ACC112 (cell line): ENCODE data around the gene BCAP31.
A peak's percentile ranks its signal among the peaks of the same experiment; 100 is the strongest.

ENCODE experiments used
- H2AFZ ChIP-seq: fragments of 200-600 bp; sonication (generic); one replicate; pipeline ENCODE4 v1.6.0; 2017; ENCODE audit warnings: antibody characterized with exemption, low read length; ENCODE audit not compliant: unreplicated experiment
- H3K27ac ChIP-seq: fragments of 200-600 bp; sonication (generic); 2 replicates; pipeline ENCODE4 v1.5.1; 2014; ENCODE audit warnings: low read depth, mild to moderate bottlenecking, antibody characterized with exemption, low read length, moderate library complexity
- H3K27me3 ChIP-seq: fragments of 200-600 bp; sonication (generic); 2 replicates; pipeline ENCODE4 v1.6.1; 2014; ENCODE audit warnings: mild to moderate bottlenecking, antibody characterized with exemption, low read length, moderate library complexity, mixed read lengths; ENCODE audit not compliant: insufficient read depth
- H3K36me3 ChIP-seq: fragments of 200-600 bp; sonication (generic); 2 replicates; pipeline ENCODE4 v1.6.1; 2016; ENCODE audit warnings: mild to moderate bottlenecking, antibody characterized with exemption, low read length, moderate library complexity, mixed read lengths; ENCODE audit not compliant: insufficient read depth
- H3K4me1 ChIP-seq: fragments of 200-600 bp; sonication (generic); one replicate; pipeline ENCODE4 v1.6.1; 2016; ENCODE audit warnings: low read length, mixed read lengths; ENCODE audit not compliant: insufficient read depth, unreplicated experiment, control insufficient read depth
- H3K4me3 ChIP-seq: fragments of 200-600 bp; sonication (generic); 2 replicates; pipeline ENCODE4 v1.5.1; 2014; ENCODE audit warnings: mild to moderate bottlenecking, low read depth, low read length
- H3K79me2 ChIP-seq: fragments of 200-600 bp; sonication (generic); one replicate; pipeline ENCODE4 v1.6.0; 2016; ENCODE audit warnings: low read length; ENCODE audit not compliant: control insufficient read depth, unreplicated experiment, insufficient read depth

BCAP31 gene

GRCh38 chrX:153767674-153768055, 43.5 kb upstream of the BCAP31 start:
- peaks cover 4% of the 10 kb centered on the region for H3K79me2 ChIP-seq
- no peaks in the 10 kb centered on the region for H3K36me3 ChIP-seq
- H2AFZ ChIP-seq: no peak overlapping the region
- H3K4me3 ChIP-seq: no peak overlapping the region
- H3K27ac ChIP-seq: no peak overlapping the region
- no peaks in the 10 kb centered on the region for H3K27me3 ChIP-seq
- H3K4me1 ChIP-seq: no peaks in the 10 kb centered on the region

GRCh38 chrX:153766871-153767673, 42.9 kb upstream of the BCAP31 start:
- Histone ChIP-seq H3K4me3 (no peak overlapping the region), H2AFZ (no peak overlapping the region), H3K4me1 (no peaks in the 10 kb centered on the region), H3K27ac (no peak overlapping the region), H3K79me2 (peaks cover 4% of the 10 kb centered on the region), H3K36me3 (no peaks in the 10 kb centered on the region), H3K27me3 (no peaks in the 10 kb centered on the region)

GRCh38 chrX:153766098-153766817, 42.1 kb upstream of the BCAP31 start:
- peaks cover 4% of the 10 kb centered on the region for H3K79me2 ChIP-seq
- no peaks in the 10 kb centered on the region for H3K36me3 ChIP-seq
- H3K27me3 ChIP-seq: no peaks in the 10 kb centered on the region
- H3K4me1 ChIP-seq: no peaks in the 10 kb centered on the region
- H3K4me3 ChIP-seq: peak overlapping the region; percentile 74
- H2AFZ ChIP-seq: no peak overlapping the region
- H3K27ac ChIP-seq: peak overlapping the region; percentile 16; the same call in 1 of the 2 replicates

DNA sequence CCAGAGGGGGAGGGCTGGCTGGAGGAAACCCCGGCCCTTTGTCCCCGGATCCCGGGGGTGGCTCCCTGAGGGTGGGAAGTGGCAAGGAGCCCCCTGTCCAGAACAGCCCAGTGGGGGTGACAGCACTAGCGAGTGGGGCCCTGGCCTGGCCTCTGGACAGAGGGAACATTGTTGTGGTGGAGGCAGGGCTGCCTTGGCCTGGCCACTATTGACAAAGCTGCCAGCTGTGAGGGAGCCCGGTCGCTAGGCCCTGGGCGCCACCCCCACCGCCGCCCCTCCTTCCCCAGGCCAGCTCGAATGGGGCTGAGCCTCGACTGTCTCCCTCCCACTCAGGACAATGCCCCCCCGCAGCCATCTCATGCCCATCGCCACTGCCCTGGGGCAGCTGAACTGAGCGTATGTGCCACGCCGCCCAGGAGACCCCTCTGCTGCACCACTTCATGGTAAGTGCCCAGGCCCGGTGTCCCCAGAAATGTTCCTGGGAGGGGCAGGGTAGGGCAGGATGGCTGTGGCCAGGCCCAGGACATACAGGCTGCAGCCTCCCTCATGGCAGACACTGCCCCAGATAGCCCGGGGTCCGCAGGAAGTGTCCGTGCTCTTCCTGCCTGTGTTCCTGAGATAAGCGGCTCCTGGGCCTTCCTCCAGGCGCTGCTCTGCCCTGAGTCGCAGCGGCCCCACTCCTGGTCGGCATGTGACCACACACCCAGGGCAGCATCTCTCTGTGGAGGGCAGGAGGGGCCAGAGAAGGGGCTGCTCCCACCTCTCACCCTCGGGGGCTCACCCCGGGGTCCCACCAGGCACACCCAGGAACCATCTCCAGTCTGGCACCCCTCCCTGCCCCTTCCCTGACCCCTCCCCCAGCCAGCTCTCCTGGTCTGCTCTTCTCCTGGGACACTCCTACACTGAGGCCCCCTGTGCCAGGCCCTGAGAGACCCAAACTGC, 41.2 kb upstream of the BCAP31 start:
- Histone ChIP-seq H3K79me2 (peaks cover 4% of the 10 kb centered on the region), H3K36me3 (no peaks in the 10 kb centered on the region), H2AFZ (no peak overlapping the region), H3K27ac (peak overlapping the region; percentile 16; the same call in 1 of the 2 replicates), H3K4me1 (no peaks in the 10 kb centered on the region), H3K4me3 (peak overlapping the region; percentile 74), H3K27me3 (no peaks in the 10 kb centered on the region)

DNA sequence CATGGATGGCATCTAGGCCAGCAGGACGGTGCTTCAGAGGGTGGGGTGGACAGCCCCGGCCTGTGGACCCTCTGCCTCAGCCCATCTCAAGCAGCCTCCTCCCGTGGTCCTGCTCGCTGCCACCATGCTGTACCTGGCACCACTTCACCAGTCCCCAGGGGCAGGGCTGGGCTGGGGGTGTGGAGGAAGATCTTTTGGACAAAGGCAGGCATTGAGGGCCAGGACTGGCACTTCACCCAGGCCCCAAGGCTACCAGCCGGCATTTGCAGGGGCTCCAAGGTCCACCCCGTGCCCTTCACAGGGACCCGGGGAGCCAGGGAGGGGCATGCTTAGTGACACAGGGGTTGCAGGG, 40.6 kb upstream of the BCAP31 start:
- H3K36me3 ChIP-seq: no peaks in the 10 kb centered on the region
- H3K27ac ChIP-seq: no peak overlapping the region
- no peaks in the 10 kb centered on the region for H3K27me3 ChIP-seq
- H2AFZ ChIP-seq: no peak overlapping the region
- H3K4me3 ChIP-seq: peak overlapping the region; percentile 74
- H3K79me2 ChIP-seq: peaks cover 4% of the 10 kb centered on the region
- H3K4me1 ChIP-seq: no peaks in the 10 kb centered on the region

- no peak within 1 kb of the TSS for H3K27ac ChIP-seq
- H3K4me3 ChIP-seq: peak within 1 kb of the TSS; percentile 74
- no peaks in the 10 kb centered on the region for H3K4me1 ChIP-seq
- no peak within 1 kb of the TSS for H2AFZ ChIP-seq
- H3K36me3 ChIP-seq: no peaks in the 10 kb centered on the region
- peaks cover 4% of the 10 kb centered on the region for H3K79me2 ChIP-seq
- H3K27me3 ChIP-seq: no peaks in the 10 kb centered on the region
Measured at GRCh38 chrX:153763989-153764755, 40.0 kb upstream of the BCAP31 start, which contains the start of gene PLXNB3. Gene PLXNB3, plus strand, starts transcription at chrX:153764249. Its CDS starts 1,287 bp downstream, at chrX:153765536.

DNA sequence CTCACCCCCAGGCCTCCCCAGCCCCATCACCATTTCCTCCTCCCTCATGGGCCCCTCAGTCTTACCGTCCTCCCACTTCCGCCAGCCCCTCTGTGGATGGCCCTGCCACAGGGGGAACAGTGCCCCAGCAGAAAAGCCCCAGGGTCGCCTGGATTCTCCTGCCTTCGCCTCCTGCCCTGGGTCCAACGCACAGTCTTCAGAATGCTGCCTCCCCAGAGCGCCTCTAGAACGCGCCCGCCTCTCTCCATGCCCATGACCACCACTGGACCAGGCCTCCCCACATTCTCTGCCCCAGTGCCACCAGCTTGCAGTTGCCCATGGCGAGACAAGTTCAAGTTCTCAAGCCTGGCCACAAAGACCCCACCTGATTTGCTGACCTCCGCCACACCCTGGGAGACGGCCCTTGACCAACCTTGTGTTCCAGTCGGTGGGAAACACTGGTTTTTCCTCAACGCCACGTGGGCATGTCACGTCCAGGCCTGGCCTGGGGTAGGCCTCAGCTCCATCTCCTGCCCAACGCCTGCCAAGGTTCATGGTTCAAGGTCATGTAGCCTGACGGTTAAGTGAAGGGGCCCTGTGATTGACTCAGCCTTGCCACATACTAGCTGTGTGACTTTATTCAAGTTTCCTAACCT, 39.2 kb upstream of the BCAP31 start:
- Histone ChIP-seq H2AFZ (no peak overlapping the region), H3K4me3 (no peak overlapping the region), H3K36me3 (no peaks in the 10 kb centered on the region), H3K27ac (no peak overlapping the region), H3K4me1 (peaks cover 3% of the 10 kb centered on the region), H3K27me3 (no peaks in the 10 kb centered on the region), H3K79me2 (peaks cover 4% of the 10 kb centered on the region)

GRCh38 chrX:153762626-153763173, 38.5 kb upstream of the BCAP31 start:
- Histone ChIP-seq H2AFZ (no peak overlapping the region), H3K79me2 (peaks cover 4% of the 10 kb centered on the region), H3K27me3 (no peaks in the 10 kb centered on the region), H3K4me3 (no peak overlapping the region), H3K4me1 (peaks cover 3% of the 10 kb centered on the region), H3K36me3 (no peaks in the 10 kb centered on the region), H3K27ac (no peak overlapping the region)

- Histone ChIP-seq H3K27ac (no peak overlapping the region), H3K36me3 (no peaks in the 10 kb centered on the region), H3K4me1 (peaks cover 3% of the 10 kb centered on the region), H3K27me3 (no peaks in the 10 kb centered on the region), H2AFZ (no peak overlapping the region), H3K4me3 (no peak overlapping the region), H3K79me2 (peaks cover 4% of the 10 kb centered on the region)
Measured at GRCh38 chrX:153761863-153762262, 37.7 kb upstream of the BCAP31 start.
